Endothelial cell of umbilical vein (primary cell): ENCODE data around the gene AFG1L. TPM values are rescaled to one million over a fixed set of nuclear protein-coding genes. Genes with fewer than 3 reads are reported as not detected.

Source experiments
- BruUV-seq: library from RNA; stranded (reverse); fragments of 400-500 nt; replicated peaks from 2 replicates; lab custom pipeline; 2021; lab: Mats Ljungman, UMichigan
- CTCF ChIA-PET: fragments of 300-600, 350-600 bp; sonication (Branson Sonifier 250); formaldehyde crosslinking; loops from one replicate; lab custom pipeline; 2021; ENCODE audit warnings: antibody characterized with exemption, inconsistent platforms; lab: Charles Lee
- POLR2A ChIA-PET: fragments of 300-600, 350-600 bp; sonication (Branson Sonifier 250); formaldehyde crosslinking; loops from one replicate; lab custom pipeline; 2021; ENCODE audit warnings: antibody characterized with exemption, inconsistent platforms; lab: Charles Lee
- DNase-seq: peaks from one replicate; pipeline ENCODE4 v3.0.0-alpha.2; 2011; ENCODE audit warnings: low read depth, low spot score
- FAIRE-seq: peaks from 2 replicates; lab custom pipeline; 2011; peaks lifted over from hg19 to GRCh38; lab: Jason Lieb, UNC
- H2AFZ ChIP-seq: 2 replicates; pipeline ENCODE4 v1.6.0; 2012; ENCODE audit warnings: low read depth, low read length, control low read depth, inconsistent platforms
- H3K27ac ChIP-seq: 2 replicates; pipeline ENCODE4 v1.5.1; 2011; ENCODE audit warnings: low read depth, mild to moderate bottlenecking, control low read depth, low read length, moderate library complexity; ENCODE audit not compliant: insufficient read depth
- H3K27me3 ChIP-seq, 2 experiments: 2 replicates each; pipeline versions ENCODE4 v1.6.0 to v1.6.1; 2011; ENCODE audit warnings: low read length in 2 of 2, mixed read lengths in 1 of 2; ENCODE audit not compliant: control insufficient read depth in 2 of 2, insufficient read depth in 2 of 2
- H3K36me3 ChIP-seq, 2 experiments: 2 replicates in 1 of 2; 3 replicates in 1 of 2; pipeline ENCODE4 v1.5.1; 2011; ENCODE audit warnings: low read length in 2 of 2, mild to moderate bottlenecking in 1 of 2, moderate library complexity in 1 of 2; ENCODE audit not compliant: control insufficient read depth in 2 of 2, insufficient read depth in 2 of 2; ENCODE audit errors: extremely low read depth in 1 of 2
- H3K4me1 ChIP-seq: 3 replicates; pipeline ENCODE4 v1.5.1; 2011; ENCODE audit warnings: mild to moderate bottlenecking, low read length; ENCODE audit not compliant: control insufficient read depth, insufficient read depth; ENCODE audit errors: extremely low read depth
- H3K4me2 ChIP-seq: 2 replicates; pipeline ENCODE4 v1.6.1; 2011; ENCODE audit warnings: low read length, control low read depth, mixed read lengths; ENCODE audit not compliant: insufficient read depth
- H3K4me3 ChIP-seq, 3 experiments: fragments of 200-600 bp in 1 of 3; sonication (generic), shearing (Covaris generic) in 1 of 3; replicated peaks in 1 of 3; 2 replicates each; pipeline ENCODE4 v1.5.1; 2011 to 2016; ENCODE audit warnings: control low read depth in 3 of 3, low read length in 3 of 3, mild to moderate bottlenecking in 2 of 3, inconsistent platforms in 1 of 3, low read depth in 1 of 3, moderate library complexity in 1 of 3; ENCODE audit not compliant: insufficient read depth in 1 of 3
- H3K79me2 ChIP-seq: 2 replicates; pipeline ENCODE4 v1.6.0; 2012; ENCODE audit warnings: low read length, inconsistent platforms; ENCODE audit not compliant: control insufficient read depth, insufficient read depth
- H3K9ac ChIP-seq: replicated peaks from 2 replicates; pipeline ENCODE3; 2011; ENCODE audit warnings: low read length, control low read depth; ENCODE audit not compliant: insufficient read depth; ENCODE audit errors: extremely low read depth
- H3K9me1 ChIP-seq: replicated peaks from 3 replicates; pipeline ENCODE4 v1.6.0; 2011; ENCODE audit warnings: mild to moderate bottlenecking, low read length; ENCODE audit not compliant: control insufficient read depth, insufficient read depth; ENCODE audit errors: extremely low read depth
- H3K9me3 ChIP-seq: replicated peaks from 2 replicates; pipeline ENCODE4 v1.5.1; 2012; ENCODE audit warnings: low read length, inconsistent platforms; ENCODE audit not compliant: control insufficient read depth, insufficient read depth
- H4K20me1 ChIP-seq: replicated peaks from 2 replicates; pipeline ENCODE3; 2011; ENCODE audit warnings: mild to moderate bottlenecking, low read length; ENCODE audit not compliant: control insufficient read depth, insufficient read depth; ENCODE audit errors: extremely low read depth
- CTCF ChIP-seq, 2 donors: IDR thresholded peaks; 1 replicate in 1 of 2; 2 replicates in 1 of 2; pipeline ENCODE4 v1.5.1; 2011; ENCODE audit warnings: low read length in 2 of 2, mild to moderate bottlenecking in 2 of 2, moderate library complexity in 2 of 2, control low read depth in 1 of 2, inconsistent platforms in 1 of 2, low read depth in 1 of 2; ENCODE audit not compliant: insufficient read depth in 1 of 2; ENCODE audit errors: extremely low read depth in 1 of 2
- EZH2 ChIP-seq: IDR thresholded peaks from 2 replicates; pipeline ENCODE4 v1.6.1; 2012; ENCODE audit warnings: borderline replicate concordance, low read depth, mild to moderate bottlenecking, moderate library complexity, low read length, inconsistent platforms; ENCODE audit not compliant: severe bottlenecking
- FOS ChIP-seq: IDR thresholded peaks from 2 replicates; pipeline ENCODE4 v1.6.1; 2011; ENCODE audit warnings: mild to moderate bottlenecking, low read length, moderate library complexity, borderline replicate concordance; ENCODE audit not compliant: insufficient read depth
- GATA2 ChIP-seq: IDR thresholded peaks from 2 replicates; pipeline ENCODE4 v1.7.0; 2011; ENCODE audit warnings: low read depth, mild to moderate bottlenecking, moderate library complexity, mixed read lengths, low read length; ENCODE audit not compliant: insufficient read length, insufficient read depth
- JUN ChIP-seq: IDR thresholded peaks from 2 replicates; pipeline ENCODE4 v1.6.1; 2011; ENCODE audit warnings: borderline replicate concordance, low read depth; ENCODE audit not compliant: insufficient read length, insufficient read depth
- MAX ChIP-seq: IDR thresholded peaks from 2 replicates; pipeline ENCODE4 v1.6.1; 2011; ENCODE audit not compliant: insufficient read depth, insufficient read length
- MYC ChIP-seq: IDR thresholded peaks from one replicate; pipeline ENCODE4 v1.6.1; 2011; ENCODE audit warnings: mild to moderate bottlenecking, low read depth, low read length
- POLR2A ChIP-seq: IDR thresholded peaks from 2 replicates; pipeline ENCODE4 v1.6.1; 2012; ENCODE audit warnings: low read depth, mild to moderate bottlenecking, control low read depth, low read length
- POLR2AphosphoS5 ChIP-seq: IDR thresholded peaks from 2 replicates; pipeline ENCODE4 v1.6.1; 2012; ENCODE audit warnings: low read depth, mild to moderate bottlenecking, control low read depth, low read length, moderate library complexity; ENCODE audit not compliant: insufficient read depth
- dilution Hi-C: fragments of 300-500 bp; cut with MboI; formaldehyde crosslinking; loops from one replicate; pipeline ENCODE4 v1.15.0; 2019; ENCODE audit warnings: low sequenced_read_pairs; ENCODE audit not compliant: extremely low pct_ligation_motif_present
- intact Hi-C: fragments of 100-400 bp; cut with micrococcal nuclease; formaldehyde crosslinking; loops from one replicate; pipeline ENCODE4 v1.10.0; 2022
- polyA plus RNA-seq, 4 experiments: library from polyadenylated mRNA; depleted of rRNA in 3 of 4; stranded (reverse) in 3 of 4; unstranded in 1 of 4; fragments of >200 nt; gene quantifications; 2 replicates each; pipeline versions ENCODE4 v1.2.1 to v1.2.3, GENCODE V29; 2011 to 2012; ENCODE audit warnings: missing spikeins in 1 of 4
- total RNA-seq: library from RNA; stranded (reverse); gene quantifications from 2 replicates; pipeline ENCODE4 v1.2.3, GENCODE V29; 2021

The AFG1L gene
- total and polyA plus RNA-seq, 2 donors (not counting 3 experiments of a cell fraction or from before 2014, with no cell fraction given), result 1.0 to 6.2 TPM

- Histone ChIP-seq H3K27me3 (peaks cover 0 to 6% of the 10 kb centered on the region in 2 experiments), H3K4me1 (no peaks in the 10 kb centered on the region), H3K79me2 (no peaks in the 10 kb centered on the region), H3K36me3 (no peaks in the 10 kb centered on the region), H4K20me1 (no peaks in the 10 kb centered on the region), H3K4me2 (no peak overlapping the region), H3K27ac (no peak overlapping the region), H3K9me3 (no peaks in the 10 kb centered on the region), H3K9me1 (no peaks in the 10 kb centered on the region), H3K9ac (no peak overlapping the region), H3K4me3 (no peak overlapping the region), H2AFZ (no peak overlapping the region)
- FAIRE-seq (no peak), DNase-seq (no peak)
- TF ChIP-seq POLR2AphosphoS5 (no peak), MYC (no peak), EZH2 (no peak), MAX (no peak), POLR2A (no peak), JUN (no peak), CTCF (IDR thresholded peaks at IDR 0.05; ENCODE audit: extremely low read depth in 1 of 2, insufficient read depth in 1 of 2, low read depth in 1 of 2, low read length in 2 of 2) (no peak), GATA2 (no peak), FOS (no peak)
- intact Hi-C loops (no loop called here), dilution Hi-C loops (no loop called here)
- BruUV-seq, result no TSS peak
- ChIA-PET CTCF (interaction anchor here (1.4 kb wide), 1 partner anchor 205 kb away, joined by 5 read pairs; no protein-coding TSS in a partner anchor), POLR2A (interaction anchor here (0.7 kb wide), 1 partner anchor 240 kb away, joined by 3 read pairs; no protein-coding TSS in a partner anchor)
Measured at GRCh38 chr6:108286366-108286765, 8.5 kb upstream of the AFG1L start.
